ENCODE measurements around the gene SMIM23.

- TF ChIP-seq SIN3A (IDR thresholded peaks at IDR 0.05; ENCODE audit: borderline replicate concordance, insufficient read depth, low read depth, low read length) (no peak), CTCF (IDR thresholded peaks at IDR 0.05) (no peak)
These were observed 12.8 kb downstream of the SMIM23 start for GRCh38 chr5:171798418-171798817.
